Pancreas (tissue), 10 donors: ENCODE measurements around the gene ARID3C. TPM values are rescaled to one million over a fixed set of nuclear protein-coding genes. Genes with fewer than 3 reads are reported as not detected.

Experiments
- ATAC-seq, 4 donors: fragments of 200-7000 bp; cut with Tn5 transposase; one replicate each; pipeline versions ENCODE4 v1.8.0 to v1.9.1; 2020; ENCODE audit warnings: mild to moderate bottlenecking in 4 of 4, moderate library complexity in 4 of 4
- DNase-seq, 6 donors: peaks; one replicate each; pipeline ENCODE4 v3.0.0-alpha.2; 2020
- FAIRE-seq: peaks from 2 replicates; lab custom pipeline; 2012; peaks lifted over from hg19 to GRCh38; lab: Jason Lieb, UNC
- H3K27ac ChIP-seq, 4 donors: fragments of 200-600 bp; sonication (generic); 1 replicate in 3 of 4; 2 replicates in 1 of 4; pipeline versions ENCODE4 v1.5.0 to v1.8.0; 2020
- H3K27me3 ChIP-seq, 4 donors: fragments of 200-600 bp; one replicate each; pipeline ENCODE4 v1.8.0; 2021
- H3K36me3 ChIP-seq, 3 donors: fragments of 200-600 bp; sonication (generic) in 1 of 3; one replicate each; pipeline versions ENCODE4 v1.5.0 to v1.8.0; 2020 to 2021
- H3K4me1 ChIP-seq, 3 donors: fragments of 200-600 bp; one replicate each; pipeline ENCODE4 v1.8.0; 2021
- H3K4me3 ChIP-seq, 4 donors: fragments of 200-600 bp; sonication (generic) in 2 of 4; one replicate each; pipeline versions ENCODE4 v1.5.0 to v1.8.0; 2020 to 2021
- H3K9me3 ChIP-seq, 4 donors: fragments of 200-600 bp; one replicate each; pipeline ENCODE4 v1.8.0; 2021
- WGBS, 2 donors: extraction: QIAGEN DNeasy Blood & Tissue Kit; methylation state at CpG; one replicate each; pipeline ENCODE4 v1.1.7; 2013; 5-methylcytosine and 5-hydroxymethylcytosine counted together
- intact Hi-C, 3 donors: fragments of 100-400 bp; cut with DNase I; formaldehyde crosslinking; loops; one replicate each; pipeline versions ENCODE4 v1.11.1 to v1.14.2; 2022
- polyA plus RNA-seq, 2 donors: library from polyadenylated mRNA; stranded (reverse); fragments of 200-250 nt; gene quantifications; one replicate each; pipeline ENCODE4 v1.2.3, GENCODE V29; 2013
- total RNA-seq, 6 donors: library from RNA; stranded (reverse); fragmentation: NEBNext Ultra II Directional in 4 of 6; extraction: Animal tissue kit (Norgen Biotek cat#: 25700) in 4 of 6; gene quantifications; one replicate each; pipeline versions ENCODE4 v1.2.1 to v1.2.4, GENCODE V29; 2021 to 2023
- TF ChIP-seq, protein P1 (sequence below), 4 donors: fragments of 200-600 bp; sonication (generic) in 3 of 4; IDR thresholded peaks; one replicate each; pipeline versions ENCODE4 v1.5.0 to v1.8.0; 2021; ENCODE audit warnings: antibody characterized with exemption in 4 of 4
- donor health status: healthy with polysubstance abuse.
- donor health status: DM: no; HTN: no; CAD: no; lungs with moderate emphysema.
- donor health status: DM: no; HTN: no; CAD: no.
- donor health status: control.
- donor health status: control.
- donor health status: Bipolar disorder and iron deficiency.
- donor health status: DM: yes; HTN: yes; CAD: no.
- donor health status: DM: no; HTN: no; CAD: no.
- donor health status: DM: no; HTN: no; CAD: no.
- donor health status: DM: yes; HTN: yes; CAD: no.

The ARID3C gene, protein sequence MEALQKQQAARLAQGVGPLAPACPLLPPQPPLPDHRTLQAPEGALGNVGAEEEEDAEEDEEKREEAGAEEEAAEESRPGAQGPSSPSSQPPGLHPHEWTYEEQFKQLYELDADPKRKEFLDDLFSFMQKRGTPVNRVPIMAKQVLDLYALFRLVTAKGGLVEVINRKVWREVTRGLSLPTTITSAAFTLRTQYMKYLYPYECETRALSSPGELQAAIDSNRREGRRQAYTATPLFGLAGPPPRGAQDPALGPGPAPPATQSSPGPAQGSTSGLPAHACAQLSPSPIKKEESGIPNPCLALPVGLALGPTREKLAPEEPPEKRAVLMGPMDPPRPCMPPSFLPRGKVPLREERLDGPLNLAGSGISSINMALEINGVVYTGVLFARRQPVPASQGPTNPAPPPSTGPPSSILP
- not detected for total RNA-seq
- not detected for polyA plus RNA-seq

DNA sequence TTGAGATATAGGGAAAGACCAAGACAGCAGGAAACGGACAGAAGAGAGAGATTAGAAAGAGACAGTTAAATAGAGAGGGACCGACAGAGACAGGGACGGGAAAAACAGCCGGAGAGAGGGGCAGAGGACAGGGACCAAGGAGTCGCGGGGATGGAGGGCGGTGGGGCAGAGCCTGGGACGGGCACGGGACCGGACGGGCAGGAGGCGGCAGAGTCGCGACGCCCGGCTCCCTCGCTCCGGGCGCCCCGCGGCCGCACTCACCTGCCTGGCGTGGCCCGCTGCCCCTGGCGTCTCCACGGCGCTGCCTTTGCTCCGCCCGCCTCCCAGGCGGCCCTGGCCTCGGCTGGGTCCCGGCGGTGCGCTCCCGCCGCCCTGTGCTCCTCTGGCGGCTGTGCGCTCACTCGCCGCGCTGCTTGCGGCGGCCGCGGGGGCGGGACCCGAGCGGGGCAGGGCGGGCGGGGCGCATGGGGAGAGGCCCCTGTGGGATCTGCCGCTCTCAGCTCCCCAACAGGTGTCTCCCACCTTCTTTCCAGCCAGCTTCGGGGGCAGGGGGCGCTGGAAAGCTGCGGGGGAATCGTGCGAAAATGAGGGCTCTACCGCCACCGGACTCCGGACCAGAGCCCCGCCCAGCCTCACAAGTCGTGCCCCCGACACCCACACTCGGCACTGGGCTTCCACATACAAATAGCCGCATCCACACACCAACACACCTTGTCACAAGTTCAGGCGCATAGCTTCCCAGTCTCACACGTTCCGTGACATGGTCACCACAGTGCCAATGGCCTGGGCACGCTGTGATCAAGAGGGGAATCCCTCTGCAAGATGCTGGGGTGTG is at the start of gene ARID3C:
ARID3C (minus strand) TSS at position 411 of the 835 bp plus-strand sequence. CDS start 1,052 bp downstream, outside the sequence.
- peaks cover 0 to 4% (median 0%) of the 10 kb centered on the region in 3 donors for H3K4me1 ChIP-seq
- H3K27ac ChIP-seq: no peak within 1 kb of the TSS
- WGBS, 2 donors: 1 to 2% methylated on average over 36 to 69 of the region's 69 CpGs
- no peaks in the 10 kb centered on the region for H3K9me3 ChIP-seq
- no peaks in the 10 kb centered on the region for H3K36me3 ChIP-seq
- TF ChIP-seq, protein P1, sequence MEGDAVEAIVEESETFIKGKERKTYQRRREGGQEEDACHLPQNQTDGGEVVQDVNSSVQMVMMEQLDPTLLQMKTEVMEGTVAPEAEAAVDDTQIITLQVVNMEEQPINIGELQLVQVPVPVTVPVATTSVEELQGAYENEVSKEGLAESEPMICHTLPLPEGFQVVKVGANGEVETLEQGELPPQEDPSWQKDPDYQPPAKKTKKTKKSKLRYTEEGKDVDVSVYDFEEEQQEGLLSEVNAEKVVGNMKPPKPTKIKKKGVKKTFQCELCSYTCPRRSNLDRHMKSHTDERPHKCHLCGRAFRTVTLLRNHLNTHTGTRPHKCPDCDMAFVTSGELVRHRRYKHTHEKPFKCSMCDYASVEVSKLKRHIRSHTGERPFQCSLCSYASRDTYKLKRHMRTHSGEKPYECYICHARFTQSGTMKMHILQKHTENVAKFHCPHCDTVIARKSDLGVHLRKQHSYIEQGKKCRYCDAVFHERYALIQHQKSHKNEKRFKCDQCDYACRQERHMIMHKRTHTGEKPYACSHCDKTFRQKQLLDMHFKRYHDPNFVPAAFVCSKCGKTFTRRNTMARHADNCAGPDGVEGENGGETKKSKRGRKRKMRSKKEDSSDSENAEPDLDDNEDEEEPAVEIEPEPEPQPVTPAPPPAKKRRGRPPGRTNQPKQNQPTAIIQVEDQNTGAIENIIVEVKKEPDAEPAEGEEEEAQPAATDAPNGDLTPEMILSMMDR (IDR thresholded peaks at IDR 0.05): no peak
- intact Hi-C loops: no loop called here
- ATAC-seq (peak; percentile 83 to 93 (median 90)), FAIRE-seq (no peak), DNase-seq (peak in 5 of 6 donors; percentile 44 to 84 (median 68))
- peaks cover 0 to 20% (median 5%) of the 10 kb centered on the region in 4 donors for H3K27me3 ChIP-seq
- H3K4me3 ChIP-seq: peak within 1 kb of the TSS; percentile 7 to 46 (median 30)

DNA sequence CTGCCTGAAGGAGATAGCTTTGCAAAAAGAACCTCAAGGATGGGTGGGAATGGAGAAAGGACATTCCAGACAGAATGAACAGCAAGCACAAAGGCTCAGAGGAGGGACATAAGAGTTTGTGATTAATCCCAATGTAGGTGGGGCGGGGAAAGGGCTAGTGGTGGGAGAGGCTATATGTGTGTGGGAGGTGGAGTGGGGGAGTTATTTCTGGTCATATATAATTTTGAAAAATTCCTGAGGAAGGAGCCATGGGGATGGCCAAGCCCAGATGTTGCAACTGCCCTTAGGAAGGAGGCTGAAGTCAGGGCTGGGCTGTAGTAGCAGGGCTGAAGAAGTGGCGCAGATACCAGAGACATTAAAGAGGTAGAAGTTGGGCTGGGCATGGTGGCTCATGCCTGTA is 47.0 kb upstream of the ARID3C start:
- no peak overlapping the region for H3K4me3 ChIP-seq
- 95 to 98% methylated on average over 2 of the region's 2 CpGs for WGBS, 2 donors
- ATAC-seq (peak in 2 of 4 donors; percentile 28 to 54), FAIRE-seq (no peak), DNase-seq (no peak)
- TF ChIP-seq, protein P1 (IDR thresholded peaks at IDR 0.05): no peak
- no peaks in the 10 kb centered on the region for H3K9me3 ChIP-seq
- H3K27me3 ChIP-seq: no peaks in the 10 kb centered on the region
- no peaks in the 10 kb centered on the region for H3K36me3 ChIP-seq
- H3K27ac ChIP-seq: no peak overlapping the region
- intact Hi-C loops: no loop called here
- no peaks in the 10 kb centered on the region for H3K4me1 ChIP-seq

DNA sequence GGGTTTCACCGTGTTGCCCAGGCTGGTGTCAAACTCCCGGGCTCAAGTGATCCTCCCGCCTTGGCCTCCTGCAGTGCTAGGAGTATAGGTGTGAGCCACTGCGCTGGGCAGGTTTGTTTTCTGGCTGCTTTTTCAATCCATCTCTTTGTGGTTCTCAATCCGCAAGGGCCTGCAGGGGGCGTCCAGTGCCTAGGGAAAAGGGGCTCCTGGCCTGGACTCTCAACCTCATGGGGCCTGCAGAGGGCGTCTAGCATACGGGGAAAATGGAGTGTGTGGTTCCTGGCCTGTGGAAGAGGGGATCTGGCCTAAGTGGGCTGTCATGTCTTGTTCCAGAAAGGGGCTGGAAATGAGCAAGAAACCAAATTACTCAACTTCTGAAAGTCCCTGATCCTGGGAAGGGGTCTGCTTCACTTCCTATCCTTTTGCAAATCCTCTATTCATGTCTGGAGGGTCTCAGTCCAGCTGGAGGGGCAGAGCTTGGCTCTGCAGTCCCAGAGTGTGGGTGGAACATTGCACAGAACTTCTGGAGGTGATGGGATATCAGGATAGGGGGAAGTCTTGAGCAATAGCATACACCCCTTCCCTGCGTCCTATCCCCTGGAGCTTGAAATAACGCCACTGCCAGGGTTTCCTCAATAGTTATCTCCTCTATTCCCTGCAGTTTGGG is 46.3 kb upstream of the ARID3C start:
- intact Hi-C loops: no loop called here
- Histone ChIP-seq H3K36me3 (no peaks in the 10 kb centered on the region), H3K4me1 (no peaks in the 10 kb centered on the region), H3K27ac (no peak overlapping the region), H3K4me3 (no peak overlapping the region), H3K9me3 (no peaks in the 10 kb centered on the region), H3K27me3 (no peaks in the 10 kb centered on the region)
- ATAC-seq (peak in 3 of 4 donors; percentile 82 to 96 (median 89)), DNase-seq (peak in 3 of 6 donors; percentile 34 to 80 (median 57)), FAIRE-seq (no peak)
- TF ChIP-seq, protein P1 (IDR thresholded peaks at IDR 0.05): peak in 3 of 4 donors; percentile 10 to 45 (median 29)
- WGBS, 2 donors: 43 to 52% methylated on average over 10 of the region's 10 CpGs

DNA sequence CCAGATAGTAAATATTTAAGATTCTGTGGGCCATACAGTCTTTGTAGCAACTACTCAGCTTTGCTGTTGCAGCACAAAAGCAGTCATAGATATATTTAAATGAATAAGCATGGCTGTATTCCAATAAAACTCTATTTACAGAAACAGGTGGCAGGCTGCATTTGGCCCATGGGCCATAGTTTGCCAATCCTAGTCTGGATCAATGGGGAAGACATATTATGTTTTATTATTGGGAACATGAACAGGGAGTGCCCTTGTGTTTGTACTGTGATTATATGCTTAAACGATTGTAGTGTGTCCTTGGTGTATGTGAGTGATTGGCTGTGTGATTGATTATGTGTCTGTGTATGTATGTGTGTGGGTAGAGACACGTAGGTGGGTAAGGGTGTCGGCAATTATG is 45.6 kb upstream of the ARID3C start:
- no peak for ATAC-seq
- intact Hi-C loops: no loop called here
- H3K9me3 ChIP-seq: no peaks in the 10 kb centered on the region
- FAIRE-seq: no peak
- TF ChIP-seq, protein P1 (IDR thresholded peaks at IDR 0.05): no peak
- DNase-seq: no peak
- H3K27ac ChIP-seq: no peak overlapping the region
- no peak overlapping the region for H3K4me3 ChIP-seq
- WGBS, 2 donors: 37 to 39% methylated on average over 3 of the region's 3 CpGs
- no peaks in the 10 kb centered on the region for H3K4me1 ChIP-seq
- H3K27me3 ChIP-seq: no peaks in the 10 kb centered on the region
- no peaks in the 10 kb centered on the region for H3K36me3 ChIP-seq
